Measurements from ENCODE around the gene PLXNB2.
A peak's percentile ranks its signal among the peaks of the same experiment; 100 is the strongest.

Gene PLXNB2

DNA sequence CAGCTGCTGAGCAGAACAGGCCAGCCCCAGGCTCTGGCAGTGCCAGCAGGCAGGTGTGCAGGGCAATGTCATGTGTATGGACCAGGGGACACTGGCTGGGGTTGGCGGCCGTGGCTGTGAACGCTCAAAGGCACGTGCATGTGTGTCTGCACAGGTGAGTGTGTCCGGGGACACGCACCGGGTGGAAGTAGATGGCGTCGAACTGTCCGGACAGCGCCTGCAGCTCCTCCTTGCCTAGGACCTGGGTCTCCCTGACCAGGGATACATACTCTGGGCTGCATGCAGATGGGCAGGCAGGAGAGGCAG is 57.2 kb downstream of the PLXNB2 start:
- no peak for DNase-seq

DNA sequence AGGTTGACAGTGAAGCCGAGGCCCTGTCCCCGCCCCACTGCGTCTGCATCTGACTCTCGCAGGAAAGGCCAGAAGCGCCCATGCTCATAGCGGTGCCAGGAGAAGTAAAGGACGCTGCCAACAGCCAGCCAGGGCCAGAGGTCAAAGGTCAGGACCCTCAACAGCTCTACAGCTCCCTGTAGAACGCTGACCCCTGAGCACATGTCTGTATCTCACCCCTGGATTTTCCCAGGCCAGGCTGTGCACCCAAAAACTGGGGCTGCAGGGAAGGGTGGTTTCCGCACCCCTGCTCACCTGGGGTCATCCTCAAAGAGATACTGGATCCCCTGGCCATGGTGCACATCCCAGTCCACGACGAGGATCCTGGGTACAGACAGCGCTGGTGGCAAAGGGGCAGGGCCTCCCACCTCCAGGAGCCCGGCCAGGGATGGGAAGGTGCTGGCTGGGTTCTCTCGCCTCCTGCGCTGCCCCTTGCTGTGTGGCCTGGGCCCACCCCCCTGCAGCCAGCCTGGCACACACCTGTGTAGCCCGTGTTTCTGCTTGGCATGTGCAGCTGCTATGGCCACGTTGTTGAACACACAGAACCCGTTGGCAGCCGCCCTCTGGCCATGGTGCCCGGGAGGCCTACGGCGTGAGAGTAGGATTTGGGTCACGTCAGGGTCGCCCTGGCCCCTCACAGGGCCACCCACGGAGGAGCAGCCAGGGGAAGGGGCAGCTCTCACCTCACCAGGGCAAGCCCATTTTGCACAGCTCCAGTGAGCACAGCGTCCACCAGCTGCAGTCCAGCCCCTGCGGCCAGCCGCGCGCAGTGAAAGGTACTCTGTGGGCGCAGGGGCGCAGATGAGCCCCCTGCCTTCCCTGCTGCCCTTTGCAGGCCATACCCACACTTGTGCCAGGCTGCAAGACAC is 57.9 kb downstream of the PLXNB2 start:
- DNase-seq, result no peak

GRCh38 chr22:50248196-50249081 is 59.0 kb downstream of the PLXNB2 start:
- DNase-seq, result no peak

GRCh38 chr22:50247748-50248147 is 59.7 kb downstream of the PLXNB2 start:
- DNase-seq, result peak; percentile 69

- DNase-seq, result no peak
These were observed 60.9 kb downstream of the PLXNB2 start for GRCh38 chr22:50246242-50247175.

DNA sequence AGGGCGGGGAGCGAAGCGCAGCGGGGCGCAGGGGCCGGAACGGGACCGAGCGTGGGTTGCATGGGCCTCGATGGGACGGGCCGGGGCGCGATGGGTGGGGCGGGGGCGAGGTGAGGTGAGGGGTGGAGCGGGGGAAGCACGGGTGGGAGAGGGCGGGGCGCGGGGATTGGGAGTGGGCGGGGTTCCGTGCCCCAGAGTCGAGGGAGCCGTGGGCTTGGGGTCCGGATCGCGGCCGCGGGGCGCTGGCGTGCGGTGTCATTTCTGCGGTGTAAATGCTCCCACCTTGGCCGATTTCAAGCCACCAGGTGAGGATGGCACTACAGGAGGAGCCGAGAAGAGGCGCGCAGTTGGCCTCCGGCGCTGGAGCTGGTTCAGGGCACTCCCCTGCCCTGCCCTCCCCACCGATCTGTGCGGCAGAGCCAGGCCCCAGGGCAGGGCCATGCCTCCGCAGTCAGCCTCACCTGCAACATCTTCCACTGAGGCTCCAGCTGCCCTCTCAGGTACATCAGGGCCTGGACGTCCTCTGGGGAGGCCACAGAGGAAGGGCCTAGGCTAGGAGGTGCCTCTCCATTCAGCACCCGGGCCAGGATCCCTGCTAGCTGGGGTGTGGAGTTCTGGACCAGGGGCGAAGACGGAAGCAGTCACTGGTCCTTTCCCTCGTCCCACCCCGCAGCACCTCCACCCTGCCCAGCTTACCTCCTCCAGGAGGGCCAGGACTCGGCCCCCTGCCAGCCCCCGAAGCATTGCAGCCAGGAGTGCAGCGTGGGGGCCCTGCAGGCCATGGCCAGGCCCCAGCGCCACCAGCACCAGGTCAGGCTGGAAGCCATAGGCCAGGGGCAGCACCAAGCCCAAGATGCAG is 62.0 kb downstream of the PLXNB2 start:
- DNase-seq, result no peak

DNA sequence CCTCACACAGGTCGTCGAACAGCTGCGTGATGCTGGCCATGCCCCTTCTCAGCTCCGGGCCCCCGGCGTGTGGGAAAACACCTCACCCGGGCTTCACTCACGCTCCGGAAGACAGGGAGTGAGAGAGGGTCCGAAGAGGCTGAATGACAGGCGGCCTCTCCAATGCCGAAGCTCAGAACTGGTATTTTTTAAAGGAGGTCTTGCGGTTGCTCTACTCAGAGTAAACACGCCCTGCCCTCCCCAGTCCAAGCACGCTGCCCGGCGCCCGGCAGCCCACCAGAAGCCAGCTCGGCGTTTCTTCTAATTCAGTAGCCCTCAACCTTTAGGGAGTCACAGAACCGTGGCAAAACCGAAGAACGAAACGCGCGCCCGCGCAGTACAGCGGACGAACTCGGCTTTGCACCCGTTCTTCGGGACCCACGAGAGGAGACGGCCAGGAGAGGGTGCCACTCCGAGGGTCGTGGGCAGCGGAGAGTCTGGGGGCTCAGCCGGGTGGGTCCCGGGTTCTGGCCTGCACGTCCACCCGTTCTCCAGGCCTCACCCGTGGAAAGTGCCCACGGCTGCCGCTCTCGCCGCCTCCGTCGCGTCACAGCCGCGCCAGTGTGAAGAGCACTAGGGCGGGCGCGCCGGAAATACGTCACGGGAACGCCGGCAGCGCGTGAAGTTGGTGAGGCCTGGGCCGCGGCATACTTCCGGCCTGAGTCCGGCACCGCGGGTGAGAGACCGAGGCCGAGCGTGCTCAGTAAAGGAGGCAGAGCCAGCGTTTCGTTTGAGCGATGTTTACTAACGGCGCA is 62.8 kb downstream of the PLXNB2 start, which contains the start of gene TUBGCP6:
Gene TUBGCP6, minus strand, starts transcription at position 604 of the 794 bp plus-strand sequence. Its CDS starts 564 bp downstream, at position 40.
- DNase-seq, result peak; percentile 75

DNA sequence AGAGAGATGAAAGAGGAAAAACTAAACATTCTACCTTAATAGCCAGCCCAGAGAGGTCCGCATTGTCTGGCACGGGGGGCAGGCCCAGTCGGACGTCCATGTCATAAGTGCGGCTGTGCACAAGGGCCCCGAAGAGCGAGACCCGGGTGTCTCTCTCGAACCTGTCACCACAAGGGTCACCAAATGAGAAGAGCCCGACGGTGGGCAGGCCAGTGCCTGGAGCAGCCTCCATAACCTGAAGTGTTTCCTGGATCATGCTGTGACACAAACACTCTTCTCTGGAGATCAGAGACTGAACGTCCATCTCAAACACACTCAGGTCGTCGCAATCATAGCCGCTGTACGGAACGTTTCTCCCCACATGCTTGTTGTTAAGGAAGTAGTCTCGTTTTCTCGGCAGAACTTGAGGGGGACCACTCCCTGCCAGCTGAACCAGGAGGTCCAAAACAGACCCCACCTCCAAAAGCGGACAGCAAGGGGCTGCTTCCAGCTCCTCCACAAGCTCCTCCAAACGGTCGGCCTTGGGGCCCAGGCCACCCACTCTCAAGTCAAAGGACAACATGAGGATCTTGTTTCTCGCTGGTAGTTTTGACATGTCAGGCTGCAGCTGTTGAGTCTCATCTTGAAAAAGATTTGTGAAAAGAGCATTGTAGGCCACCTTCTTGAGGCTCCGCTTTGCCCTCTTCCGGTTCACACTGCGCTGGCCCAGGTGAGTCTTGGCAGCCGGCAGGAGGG is 63.6 kb downstream of the PLXNB2 start:
- DNase-seq, result no peak

GRCh38 chr22:50242406-50242949 is 65.0 kb downstream of the PLXNB2 start:
- DNase-seq, result no peak

DNA sequence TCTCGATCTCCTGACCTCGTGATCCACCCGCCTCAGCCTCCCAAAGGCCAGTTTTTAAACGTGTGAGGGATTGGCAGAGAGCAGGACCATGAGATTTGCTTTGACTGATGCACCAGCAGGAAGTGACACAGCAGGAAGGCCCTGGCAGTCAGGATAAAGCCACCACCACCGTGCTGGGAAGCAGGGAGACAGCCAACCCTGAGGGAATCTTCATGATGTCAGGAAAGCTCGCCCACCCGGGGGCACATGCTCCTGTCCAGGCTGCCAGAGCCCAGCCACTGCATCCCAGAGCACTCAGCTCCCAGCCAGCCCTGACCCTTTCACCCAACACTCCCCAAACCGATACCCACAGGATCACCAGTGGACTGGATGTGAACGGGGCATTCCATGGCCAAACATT is 68.7 kb downstream of the PLXNB2 start:
- DNase-seq, result no peak

GRCh38 chr22:50236731-50237409 is 70.6 kb downstream of the PLXNB2 start:
- DNase-seq, result no peak

DNA sequence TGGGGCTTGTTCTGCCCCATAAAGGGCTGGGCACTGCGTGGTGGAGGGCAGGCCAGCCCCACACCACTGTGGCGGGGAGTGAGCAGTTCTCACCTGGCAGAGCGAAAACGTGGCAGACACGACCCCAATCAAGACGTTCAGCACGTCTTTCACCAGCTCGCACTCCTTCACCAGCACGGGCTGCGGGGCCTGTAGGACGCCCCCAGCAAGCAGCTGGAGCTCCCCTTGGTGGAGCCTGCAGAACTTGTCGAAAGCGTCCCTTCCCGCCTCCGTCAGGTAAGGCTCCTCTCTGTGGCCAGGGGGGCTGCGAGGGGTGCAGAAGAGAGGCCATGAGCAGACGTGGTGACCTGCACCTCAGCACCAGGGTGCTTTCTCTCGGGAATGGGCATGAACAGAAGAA is 74.2 kb downstream of the PLXNB2 start:
- DNase-seq, result no peak

DNA sequence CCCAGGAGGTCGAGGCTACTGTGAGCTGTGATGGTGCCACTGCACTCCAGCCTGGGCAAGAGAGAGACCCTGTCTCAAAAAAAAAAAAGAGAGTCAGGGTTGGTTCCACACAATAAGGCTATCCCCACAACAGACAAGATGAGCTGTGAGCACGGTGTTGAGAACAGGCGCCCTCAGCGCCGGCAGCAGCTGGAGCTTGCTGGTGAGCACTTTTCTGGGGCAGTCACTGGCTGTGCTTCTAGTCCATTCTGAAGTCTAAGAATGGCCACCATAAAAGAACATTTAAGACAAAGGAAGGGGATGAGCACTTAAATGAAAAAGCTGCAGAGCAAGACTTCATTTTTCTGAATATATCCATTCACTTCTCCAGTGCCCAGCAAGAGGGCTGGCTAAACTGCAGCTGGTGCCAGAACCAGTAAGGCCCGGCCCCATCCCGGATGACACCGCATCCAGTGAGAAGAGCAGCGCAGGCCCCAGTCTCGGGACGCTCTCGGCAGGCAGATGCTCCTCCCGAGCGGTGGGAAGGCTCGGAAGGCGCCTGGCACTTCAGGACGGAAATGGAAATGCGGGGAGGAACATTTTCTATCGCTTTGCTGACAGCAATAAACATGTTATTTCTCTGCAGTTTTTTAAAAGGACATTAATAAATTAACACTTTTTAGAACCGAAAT is 74.8 kb downstream of the PLXNB2 start:
- no peak for DNase-seq

GRCh38 chr22:50229370-50229769 is 78.1 kb downstream of the PLXNB2 start:
- no peak for DNase-seq

GRCh38 chr22:50228366-50228765 is 79.1 kb downstream of the PLXNB2 start:
- DNase-seq, result no peak

DNA sequence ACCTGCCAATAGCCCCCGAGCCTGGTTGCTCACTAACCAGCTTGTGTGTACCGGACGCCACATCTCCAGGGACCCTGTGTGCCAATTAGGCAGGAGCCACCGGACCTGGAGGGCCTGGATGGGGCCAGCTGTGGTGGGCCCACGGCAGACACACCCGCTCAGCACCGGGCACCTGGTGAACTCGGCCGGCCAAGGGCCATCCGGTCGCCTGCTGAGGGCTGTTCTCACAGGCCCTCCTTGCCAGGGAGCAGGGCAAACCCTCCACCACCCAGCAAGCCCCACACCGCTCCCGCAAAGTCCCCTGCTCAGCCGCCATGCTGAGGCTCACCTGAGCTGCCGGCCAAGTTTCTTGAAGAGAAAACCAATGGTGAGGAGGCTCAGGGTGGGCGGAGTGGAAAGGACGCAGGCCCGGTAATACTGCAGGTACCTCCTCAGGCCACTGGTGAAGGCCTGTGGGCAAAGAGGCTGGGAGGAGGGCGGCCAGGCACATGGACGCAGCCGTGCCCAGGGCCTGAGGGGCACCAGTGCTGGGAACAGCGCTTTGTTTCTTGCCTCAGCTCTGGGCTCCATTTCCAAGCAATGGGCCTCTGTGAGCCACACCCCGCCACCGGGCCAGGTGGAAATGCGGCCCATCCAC is 79.7 kb downstream of the PLXNB2 start:
- no peak for DNase-seq

DNA sequence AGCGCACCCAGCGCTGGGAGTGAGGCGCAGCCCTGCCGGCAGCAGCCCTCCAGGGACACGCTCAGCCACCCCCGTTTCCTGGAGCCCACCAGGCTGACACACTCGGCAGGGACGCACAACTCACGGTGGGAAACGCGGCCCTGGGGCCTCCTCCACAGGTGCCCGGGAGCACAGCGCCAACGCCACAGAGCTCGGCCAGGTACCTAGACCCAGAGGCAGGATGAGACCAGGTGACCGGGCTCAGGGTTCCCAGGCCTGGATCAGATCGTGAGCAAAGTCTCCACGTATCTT is 80.6 kb downstream of the PLXNB2 start:
- no peak for DNase-seq
